ENCODE measurements around the gene MPHOSPH6. TPM values are rescaled to one million over a fixed set of nuclear protein-coding genes. Genes with fewer than 3 reads are reported as not detected.
"Not testable (repeated sequence)": the region's sequence is repeated elsewhere in the genome, so short reads cannot be mapped to it uniquely, and the experiment has no call there.

The MPHOSPH6 gene
- total RNA-seq, 2 experiments from 2014 or later: 46.9 to 51.2 TPM

DNA sequence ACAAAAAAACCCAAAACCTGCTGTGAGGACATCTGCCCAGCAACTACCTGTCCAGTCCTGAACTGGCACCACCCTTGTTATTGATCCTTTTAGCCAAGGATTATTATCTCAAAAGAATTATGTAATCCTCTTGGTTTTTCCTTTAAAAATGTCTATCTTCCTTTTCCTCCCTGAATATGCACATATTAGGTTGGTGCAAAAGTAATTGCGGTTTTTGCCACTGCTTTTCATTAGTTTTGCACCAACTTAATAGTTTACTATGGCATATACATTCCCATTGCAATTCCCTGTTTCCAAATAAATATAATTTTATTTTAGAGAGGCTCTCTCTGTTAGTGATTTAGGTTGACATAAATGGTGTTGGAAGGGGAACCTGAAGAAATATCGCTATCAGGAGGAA lies 51.3 kb downstream of the MPHOSPH6 start:
- CTCF ChIA-PET: no interaction called here
- POLR2A ChIA-PET: no interaction called here
- Mint-ChIP-seq H3K36me3 (ENCODE audit: low read depth) (no peaks in the 10 kb centered on the region), H3K27ac (no peak overlapping the region), H3K27me3 (no peaks in the 10 kb centered on the region), H3K4me3 (no peak overlapping the region), H3K4me1 (ENCODE audit: low read depth) (no peaks in the 10 kb centered on the region), H3K9me3 (no peaks in the 10 kb centered on the region)
- TF ChIP-seq, protein P1, sequence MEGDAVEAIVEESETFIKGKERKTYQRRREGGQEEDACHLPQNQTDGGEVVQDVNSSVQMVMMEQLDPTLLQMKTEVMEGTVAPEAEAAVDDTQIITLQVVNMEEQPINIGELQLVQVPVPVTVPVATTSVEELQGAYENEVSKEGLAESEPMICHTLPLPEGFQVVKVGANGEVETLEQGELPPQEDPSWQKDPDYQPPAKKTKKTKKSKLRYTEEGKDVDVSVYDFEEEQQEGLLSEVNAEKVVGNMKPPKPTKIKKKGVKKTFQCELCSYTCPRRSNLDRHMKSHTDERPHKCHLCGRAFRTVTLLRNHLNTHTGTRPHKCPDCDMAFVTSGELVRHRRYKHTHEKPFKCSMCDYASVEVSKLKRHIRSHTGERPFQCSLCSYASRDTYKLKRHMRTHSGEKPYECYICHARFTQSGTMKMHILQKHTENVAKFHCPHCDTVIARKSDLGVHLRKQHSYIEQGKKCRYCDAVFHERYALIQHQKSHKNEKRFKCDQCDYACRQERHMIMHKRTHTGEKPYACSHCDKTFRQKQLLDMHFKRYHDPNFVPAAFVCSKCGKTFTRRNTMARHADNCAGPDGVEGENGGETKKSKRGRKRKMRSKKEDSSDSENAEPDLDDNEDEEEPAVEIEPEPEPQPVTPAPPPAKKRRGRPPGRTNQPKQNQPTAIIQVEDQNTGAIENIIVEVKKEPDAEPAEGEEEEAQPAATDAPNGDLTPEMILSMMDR (IDR thresholded peaks at IDR 0.05): no peak
- intact Hi-C loops (cut with micrococcal nuclease): no loop called here
- ATAC-seq: no peak
- no peak for DNase-seq

DNA sequence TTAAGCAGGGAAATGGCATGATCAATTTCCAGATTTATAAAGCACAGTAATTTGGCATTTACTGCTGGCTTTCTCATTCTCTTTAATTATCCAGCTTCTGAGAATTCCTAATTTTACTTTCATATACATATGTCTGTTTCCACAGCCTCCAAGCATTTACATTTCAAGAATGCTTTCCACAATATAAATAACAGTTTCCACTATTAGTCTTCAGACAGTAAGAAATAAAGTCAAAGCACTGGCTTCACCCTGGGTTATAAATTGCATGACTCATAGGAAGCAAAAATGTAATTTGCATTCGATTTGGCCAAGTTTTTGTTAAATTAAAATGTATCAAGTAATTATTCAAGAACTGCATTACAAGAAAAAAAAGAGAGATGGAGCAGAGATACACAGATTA lies 53.5 kb downstream of the MPHOSPH6 start:
- H3K27ac Mint-ChIP-seq: no peak overlapping the region
- no peaks in the 10 kb centered on the region for H3K4me1 Mint-ChIP-seq (ENCODE audit: low read depth)
- intact Hi-C loops (cut with micrococcal nuclease): no loop called here
- no peak overlapping the region for H3K4me3 Mint-ChIP-seq
- POLR2A ChIA-PET: no interaction called here
- no peaks in the 10 kb centered on the region for H3K9me3 Mint-ChIP-seq
- CTCF ChIA-PET: no interaction called here
- TF ChIP-seq, protein P1 (IDR thresholded peaks at IDR 0.05): no peak
- no peaks in the 10 kb centered on the region for H3K27me3 Mint-ChIP-seq
- ATAC-seq (no peak), DNase-seq (no peak)
- no peaks in the 10 kb centered on the region for H3K36me3 Mint-ChIP-seq (ENCODE audit: low read depth)

DNA sequence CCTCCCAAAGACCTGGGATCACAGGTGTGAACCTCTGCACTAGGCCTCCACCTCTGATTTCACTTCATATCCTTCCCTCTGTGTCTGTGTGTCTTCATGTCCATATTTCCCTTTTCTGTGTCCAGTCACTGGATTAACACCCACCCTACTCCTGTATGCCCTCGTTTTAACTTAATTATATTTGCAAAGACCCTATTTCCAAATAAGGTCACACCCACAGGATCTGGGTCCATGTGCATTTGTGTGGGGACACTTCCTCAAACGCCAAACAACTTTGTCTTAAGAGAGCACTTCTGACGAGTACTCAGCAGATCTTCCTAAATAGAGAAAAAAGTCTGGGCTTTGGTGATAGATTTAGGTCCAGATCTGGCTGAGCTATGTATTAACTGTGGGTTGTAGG lies 56.3 kb downstream of the MPHOSPH6 start:
- Mint-ChIP-seq H3K27ac (no peak overlapping the region), H3K4me1 (ENCODE audit: low read depth) (peaks cover 6% of the 10 kb centered on the region), H3K9me3 (no peaks in the 10 kb centered on the region), H3K36me3 (ENCODE audit: low read depth) (no peaks in the 10 kb centered on the region), H3K4me3 (no peak overlapping the region), H3K27me3 (no peaks in the 10 kb centered on the region)
- intact Hi-C loops (cut with micrococcal nuclease): no loop called here
- DNase-seq: no peak
- TF ChIP-seq, protein P1 (IDR thresholded peaks at IDR 0.05): no peak
- ChIA-PET POLR2A (no interaction called here), CTCF (no interaction called here)
- no peak for ATAC-seq

DNA sequence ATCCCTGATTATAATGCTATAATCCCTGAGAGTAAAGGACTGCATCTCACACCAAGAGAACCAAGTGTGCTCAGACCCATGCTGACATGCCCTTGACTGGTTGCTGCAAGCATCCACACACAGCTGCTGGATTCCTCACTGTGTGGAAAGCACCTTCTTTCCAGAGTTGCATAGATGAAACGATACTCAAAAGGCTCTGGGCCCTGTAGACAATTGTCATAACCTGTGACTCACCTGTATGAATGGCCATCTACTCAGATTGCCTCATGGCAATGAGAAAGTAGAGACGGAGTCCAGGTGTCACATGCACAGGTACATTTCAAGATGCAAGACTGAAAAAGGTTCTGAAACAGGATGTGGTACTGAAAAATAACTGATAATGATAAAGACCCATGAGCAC lies 58.1 kb downstream of the MPHOSPH6 start:
- ATAC-seq: no peak
- intact Hi-C loops (cut with micrococcal nuclease): no loop called here
- POLR2A ChIA-PET: no interaction called here

DNA sequence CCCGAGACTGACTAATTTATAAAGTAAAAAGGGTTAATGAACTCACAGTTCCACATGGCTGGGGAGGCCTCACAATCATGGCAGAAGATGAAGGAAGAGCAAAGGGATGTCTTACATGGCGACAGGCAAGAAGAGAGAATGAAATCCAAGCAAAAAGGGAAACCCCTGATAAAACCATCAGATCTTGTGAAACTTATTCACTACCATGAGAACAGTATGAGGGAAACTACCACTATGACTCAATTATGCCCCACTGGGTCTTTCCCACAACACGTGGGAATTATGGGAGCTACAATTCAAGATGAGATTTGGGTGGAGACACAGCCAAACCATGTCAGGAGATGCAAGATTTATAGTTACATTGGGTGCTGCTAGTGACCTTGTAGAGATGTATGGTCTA lies 60.8 kb downstream of the MPHOSPH6 start:
- H3K36me3 Mint-ChIP-seq (ENCODE audit: low read depth); H3K27me3 Mint-ChIP-seq; ATAC-seq; H3K4me1 Mint-ChIP-seq (ENCODE audit: low read depth); DNase-seq; POLR2A ChIA-PET; H3K4me3 Mint-ChIP-seq; intact Hi-C loops (cut with micrococcal nuclease); H3K9me3 Mint-ChIP-seq; CTCF ChIA-PET; H3K27ac Mint-ChIP-seq: not testable (repeated sequence)

More for the DNA sequence above, 58.1 kb downstream of the MPHOSPH6 start:
- no peak for DNase-seq
- H3K36me3 Mint-ChIP-seq (ENCODE audit: low read depth): no peaks in the 10 kb centered on the region
- H3K4me1 Mint-ChIP-seq (ENCODE audit: low read depth): peaks cover 6% of the 10 kb centered on the region
- H3K4me3 Mint-ChIP-seq: no peak overlapping the region
- H3K27ac Mint-ChIP-seq: no peak overlapping the region
- CTCF ChIA-PET: no interaction called here
- no peaks in the 10 kb centered on the region for H3K27me3 Mint-ChIP-seq
- TF ChIP-seq, protein P1 (IDR thresholded peaks at IDR 0.05): no peak
- no peaks in the 10 kb centered on the region for H3K9me3 Mint-ChIP-seq

DNA sequence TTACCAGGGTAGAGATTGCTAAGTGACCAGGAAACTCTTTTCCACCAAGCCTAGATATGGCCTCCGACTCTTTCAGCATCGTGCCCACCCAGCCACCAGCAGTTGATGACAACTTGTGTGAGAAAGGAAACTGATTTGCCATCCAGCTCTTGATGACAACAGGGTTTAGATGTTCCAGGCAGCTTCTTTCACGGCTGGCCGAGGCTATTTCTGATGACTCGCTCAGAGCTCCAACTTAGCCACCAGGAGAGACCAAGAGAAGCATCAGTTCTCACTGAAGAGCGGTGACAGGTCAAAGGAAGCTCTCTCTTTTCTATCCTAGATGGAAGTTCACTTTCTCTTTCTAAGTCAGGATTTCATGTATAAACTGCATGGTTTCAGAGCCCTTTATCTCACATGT lies 61.2 kb downstream of the MPHOSPH6 start:
- no peak for DNase-seq
- intact Hi-C loops (cut with micrococcal nuclease): no loop called here
- Mint-ChIP-seq H3K9me3 (no peaks in the 10 kb centered on the region), H3K4me1 (ENCODE audit: low read depth) (peaks cover 6% of the 10 kb centered on the region), H3K4me3 (no peak overlapping the region), H3K27me3 (no peaks in the 10 kb centered on the region), H3K36me3 (ENCODE audit: low read depth) (no peaks in the 10 kb centered on the region), H3K27ac (no peak overlapping the region)
- CTCF ChIA-PET: no interaction called here
- TF ChIP-seq, protein P1 (IDR thresholded peaks at IDR 0.05): no peak
- POLR2A ChIA-PET: no interaction called here
- no peak for ATAC-seq
